Endodermal cell (in vitro differentiated cells): Measurements from ENCODE around the gene C1orf35. TPM values are rescaled to one million over a fixed set of nuclear protein-coding genes. Genes with fewer than 3 reads are reported as not detected.

Experiments
- DNase-seq: peaks from one replicate; pipeline ENCODE4 v3.0.0-alpha.2; 2017
- H3K27ac ChIP-seq: 2 replicates; pipeline ENCODE4 v1.5.1; 2013; ENCODE audit warnings: mild to moderate bottlenecking, low read depth, low read length, moderate library complexity
- H3K27me3 ChIP-seq: 2 replicates; pipeline ENCODE4 v1.6.1; 2013; ENCODE audit warnings: mild to moderate bottlenecking, low read length, moderate library complexity; ENCODE audit not compliant: insufficient read depth, control insufficient read depth, poor library complexity, severe bottlenecking
- H3K36me3 ChIP-seq: 2 replicates; pipeline ENCODE4 v1.7.0; 2013; ENCODE audit warnings: mild to moderate bottlenecking, low read length, moderate library complexity; ENCODE audit not compliant: control insufficient read depth, insufficient read depth
- H3K4me1 ChIP-seq: one replicate; pipeline ENCODE4 v1.7.0; 2013; ENCODE audit warnings: low read length; ENCODE audit not compliant: control insufficient read depth, insufficient read depth
- H3K4me3 ChIP-seq: 2 replicates; pipeline ENCODE4 v1.5.1; 2013; ENCODE audit warnings: mild to moderate bottlenecking, low read length, moderate library complexity
- H3K9ac ChIP-seq: 2 replicates; pipeline ENCODE4 v1.6.1; 2013; ENCODE audit warnings: mild to moderate bottlenecking, low read length, moderate library complexity; ENCODE audit not compliant: poor library complexity, severe bottlenecking; ENCODE audit errors: extremely low read depth
- H3K9me3 ChIP-seq: 2 replicates; pipeline ENCODE4 v1.6.1; 2013; ENCODE audit warnings: mild to moderate bottlenecking, low read length, moderate library complexity; ENCODE audit not compliant: control insufficient read depth
- H3K27ac Mint-ChIP-seq: 2 replicates; pipeline ENCODE4 v1.8.0; 2020; ENCODE audit warnings: mixed read lengths
- H3K27me3 Mint-ChIP-seq: 2 replicates; pipeline ENCODE4 v1.8.0; 2021; ENCODE audit warnings: mild to moderate bottlenecking, mixed read lengths; ENCODE audit not compliant: insufficient read depth
- H3K36me3 Mint-ChIP-seq: 2 replicates; pipeline ENCODE4 v1.8.0; 2020; ENCODE audit warnings: low read depth, mixed read lengths
- H3K4me1 Mint-ChIP-seq: 2 replicates; pipeline ENCODE4 v1.8.0; 2020; ENCODE audit warnings: mixed read lengths
- H3K4me3 Mint-ChIP-seq: 2 replicates; pipeline ENCODE4 v1.8.0; 2020; ENCODE audit warnings: mild to moderate bottlenecking, moderate library complexity, mixed read lengths
- H3K9me3 Mint-ChIP-seq: 2 replicates; pipeline ENCODE4 v1.8.0; 2020; ENCODE audit warnings: mild to moderate bottlenecking, mixed read lengths
- CTCF ChIP-seq: fragments of 200-600 bp; sonication (generic); conservative IDR thresholded peaks from 2 replicates; pipeline ENCODE4 v1.5.0; 2021; ENCODE audit warnings: antibody characterized with exemption, mild to moderate bottlenecking
- WGBS, 2 experiments: methylation state at CpG; one replicate each; pipeline versions ENCODE4 v1.1.5 to v1.1.7; 2013; ENCODE audit warnings: missing lambda C conversion rate in 2 of 2, mixed read lengths in 1 of 2; ENCODE audit not compliant: insufficient coverage in 1 of 2, insufficient read length in 1 of 2; 5-methylcytosine and 5-hydroxymethylcytosine counted together
- total RNA-seq, 2 donors: library from RNA; stranded (reverse); fragmentation: NEBNext Ultra II Directional in 1 of 2; extraction: Animal tissue kit (Norgen Biotek cat#: 25700) in 1 of 2; gene quantifications; 2 replicates in 1 of 2; 3 replicates in 1 of 2; pipeline ENCODE4 v1.2.1, GENCODE V29; 2021

The C1orf35 gene
- total RNA-seq, 2 donors from 2014 or later, result 31.6 to 34.0 TPM

GRCh38 chr1:228062812-228063211 is 40.3 kb downstream of the C1orf35 start:
- peaks cover 5% of the 10 kb centered on the region for H3K9me3 Mint-ChIP-seq
- Histone ChIP-seq H3K9ac (no peak overlapping the region), H3K27me3 (peaks cover 35% of the 10 kb centered on the region), H3K9me3 (no peaks in the 10 kb centered on the region), H3K4me1 (no peaks in the 10 kb centered on the region), H3K27ac (no peak overlapping the region), H3K4me3 (no peak overlapping the region), H3K36me3 (no peaks in the 10 kb centered on the region)
- H3K36me3 Mint-ChIP-seq, result no peaks in the 10 kb centered on the region
- H3K27ac Mint-ChIP-seq, result no peak overlapping the region
- peak; percentile 48 for TF ChIP-seq CTCF
- peaks cover 18% of the 10 kb centered on the region for H3K4me1 Mint-ChIP-seq
- DNase-seq, result peak; percentile 70
- WGBS, 2 experiments, result 20 to 82% methylated on average over 1 to 4 of the region's 4 CpGs
- peaks cover 40% of the 10 kb centered on the region for H3K27me3 Mint-ChIP-seq
- no peak overlapping the region for H3K4me3 Mint-ChIP-seq

GRCh38 chr1:228062085-228062791 is 40.9 kb downstream of the C1orf35 start:
- Histone ChIP-seq H3K27me3 (peaks cover 36% of the 10 kb centered on the region), H3K36me3 (no peaks in the 10 kb centered on the region), H3K27ac (no peak overlapping the region), H3K4me3 (no peak overlapping the region), H3K4me1 (no peaks in the 10 kb centered on the region), H3K9ac (no peak overlapping the region), H3K9me3 (no peaks in the 10 kb centered on the region)
- Mint-ChIP-seq H3K4me1 (peaks cover 16% of the 10 kb centered on the region), H3K36me3 (no peaks in the 10 kb centered on the region), H3K9me3 (peaks cover 5% of the 10 kb centered on the region), H3K27me3 (peaks cover 46% of the 10 kb centered on the region), H3K27ac (no peak overlapping the region), H3K4me3 (no peak overlapping the region)
- DNase-seq, result no peak
- no peak for TF ChIP-seq CTCF
- WGBS, 2 experiments, result 89 to 91% methylated on average over 4 to 9 of the region's 9 CpGs

- Histone ChIP-seq H3K27me3 (peaks cover 43% of the 10 kb centered on the region), H3K4me3 (no peak overlapping the region), H3K27ac (no peak overlapping the region), H3K36me3 (no peaks in the 10 kb centered on the region), H3K9ac (no peak overlapping the region), H3K4me1 (no peaks in the 10 kb centered on the region), H3K9me3 (no peaks in the 10 kb centered on the region)
- no peaks in the 10 kb centered on the region for H3K36me3 Mint-ChIP-seq
- H3K4me1 Mint-ChIP-seq, result peaks cover 10% of the 10 kb centered on the region
- H3K27me3 Mint-ChIP-seq, result peaks cover 53% of the 10 kb centered on the region
- peak overlapping the region; percentile 62 for H3K4me3 Mint-ChIP-seq
- no peak overlapping the region for H3K27ac Mint-ChIP-seq
- no peak for TF ChIP-seq CTCF
- 90 to 93% methylated on average over 3 to 10 of the region's 10 CpGs for WGBS, 2 experiments
- H3K9me3 Mint-ChIP-seq, result peaks cover 5% of the 10 kb centered on the region
- no peak for DNase-seq
Measured at GRCh38 chr1:228061411-228062084, 41.6 kb downstream of the C1orf35 start.
